GM13977 (cell line): ENCODE results near the gene METTL3.

Experiments
- DNase-seq: peaks from one replicate; pipeline ENCODE4 v3.0.0; 2012; ENCODE audit warnings: low spot score
- in situ Hi-C: fragments of 300-500 bp; cut with MboI; formaldehyde crosslinking; loops from one replicate; pipeline ENCODE4 v1.12.0; 2022; ENCODE audit warnings: low sequenced_read_pairs, low pct_unique_long_range_greater_than_20kb, mixed read lengths, inconsistent platforms; ENCODE audit not compliant: unreplicated experiment
- TF ChIP-seq, protein P1 (sequence below): IDR thresholded peaks from 2 replicates; pipeline ENCODE4 v1.5.1; 2012; ENCODE audit warnings: mild to moderate bottlenecking, control low read depth; ENCODE audit not compliant: insufficient read depth; ENCODE audit errors: extremely low read depth, missing control alignments

METTL3 gene

DNA sequence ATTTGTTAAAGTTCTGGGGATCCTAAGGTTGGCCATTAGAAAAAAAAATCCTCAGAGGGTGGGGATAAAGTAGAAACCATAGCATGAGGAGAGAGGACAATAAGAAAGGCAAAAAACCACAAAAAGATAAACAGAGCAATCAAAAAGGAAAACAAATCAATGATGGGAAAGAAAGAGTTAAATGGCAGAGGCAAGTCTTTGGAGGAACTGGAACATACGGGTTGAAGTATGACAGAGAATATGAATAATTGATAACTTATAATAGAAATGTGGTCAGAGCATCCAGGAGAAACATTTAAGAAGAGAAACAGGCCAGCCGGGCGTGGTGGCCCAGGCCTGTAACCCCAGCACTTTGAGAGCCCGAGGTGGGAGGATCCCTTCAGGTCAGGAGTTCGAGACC lies 32.8 kb upstream of the METTL3 start:
- in situ Hi-C loops: no loop called here
- DNase-seq: no peak

GRCh38 chr14:21543521-21543960 lies 32.4 kb upstream of the METTL3 start:
- in situ Hi-C loops: no loop called here
- no peak for DNase-seq
- TF ChIP-seq, protein P1, sequence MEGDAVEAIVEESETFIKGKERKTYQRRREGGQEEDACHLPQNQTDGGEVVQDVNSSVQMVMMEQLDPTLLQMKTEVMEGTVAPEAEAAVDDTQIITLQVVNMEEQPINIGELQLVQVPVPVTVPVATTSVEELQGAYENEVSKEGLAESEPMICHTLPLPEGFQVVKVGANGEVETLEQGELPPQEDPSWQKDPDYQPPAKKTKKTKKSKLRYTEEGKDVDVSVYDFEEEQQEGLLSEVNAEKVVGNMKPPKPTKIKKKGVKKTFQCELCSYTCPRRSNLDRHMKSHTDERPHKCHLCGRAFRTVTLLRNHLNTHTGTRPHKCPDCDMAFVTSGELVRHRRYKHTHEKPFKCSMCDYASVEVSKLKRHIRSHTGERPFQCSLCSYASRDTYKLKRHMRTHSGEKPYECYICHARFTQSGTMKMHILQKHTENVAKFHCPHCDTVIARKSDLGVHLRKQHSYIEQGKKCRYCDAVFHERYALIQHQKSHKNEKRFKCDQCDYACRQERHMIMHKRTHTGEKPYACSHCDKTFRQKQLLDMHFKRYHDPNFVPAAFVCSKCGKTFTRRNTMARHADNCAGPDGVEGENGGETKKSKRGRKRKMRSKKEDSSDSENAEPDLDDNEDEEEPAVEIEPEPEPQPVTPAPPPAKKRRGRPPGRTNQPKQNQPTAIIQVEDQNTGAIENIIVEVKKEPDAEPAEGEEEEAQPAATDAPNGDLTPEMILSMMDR: no peak

More for the DNA sequence above, 32.8 kb upstream of the METTL3 start:
- TF ChIP-seq, protein P1: no peak

DNA sequence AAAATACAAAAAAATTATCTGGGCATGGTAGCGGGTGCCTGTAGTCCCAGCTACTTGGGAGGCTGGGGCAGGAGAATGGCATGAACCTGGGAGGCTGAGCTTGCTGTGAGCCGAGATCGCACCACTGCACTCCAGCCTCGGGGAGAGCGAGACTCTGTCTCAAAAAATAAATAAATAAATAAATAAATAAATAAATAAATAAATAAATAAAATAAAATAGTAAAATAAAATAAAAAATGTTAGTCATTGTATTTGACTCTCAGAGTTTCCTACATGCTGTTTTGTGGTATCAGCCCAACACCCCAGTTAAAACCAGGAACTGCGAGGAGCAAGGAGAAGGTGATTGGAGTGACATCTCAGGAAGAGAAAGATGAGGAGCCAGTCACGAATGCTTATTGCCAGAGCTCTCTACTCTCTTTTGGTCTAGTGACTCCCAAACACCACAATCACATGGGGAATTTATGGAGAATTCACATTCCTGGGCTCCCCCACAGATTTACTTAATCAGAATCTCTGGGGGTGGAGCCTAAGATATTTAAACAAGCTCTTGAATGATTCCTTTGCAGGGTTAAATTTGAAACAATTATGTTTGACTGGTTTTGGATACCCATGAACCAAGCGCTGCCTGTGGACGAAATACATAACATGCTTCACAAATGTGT lies 30.4 kb upstream of the METTL3 start:
- TF ChIP-seq, protein P1: no peak
- in situ Hi-C loops: no loop called here
- DNase-seq: no peak

- TF ChIP-seq, protein P1: no peak
- DNase-seq: no peak
- in situ Hi-C loops: no loop called here
Measured at GRCh38 chr14:21539189-21539940, 28.2 kb upstream of the METTL3 start.

DNA sequence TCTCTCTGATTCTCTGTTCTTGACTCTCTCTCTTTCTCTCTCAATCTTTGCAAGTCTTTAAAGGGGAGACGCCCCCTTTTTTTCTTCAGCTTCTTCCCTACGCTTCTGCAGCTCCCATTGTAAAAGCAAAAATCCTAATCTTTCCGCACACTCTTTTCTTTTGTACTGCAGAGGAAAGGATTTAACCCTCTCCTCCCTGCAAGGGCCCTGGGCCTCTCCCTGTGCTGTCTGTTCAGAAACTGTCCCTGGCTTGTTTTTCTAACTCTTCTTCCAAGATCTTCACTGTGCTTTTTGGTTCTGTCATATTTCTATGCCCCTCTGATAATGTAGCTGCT lies 25.9 kb upstream of the METTL3 start:
- TF ChIP-seq, protein P1: no peak
- in situ Hi-C loops: no loop called here
- no peak for DNase-seq

GRCh38 chr14:21536418-21537089 lies 25.4 kb upstream of the METTL3 start:
- in situ Hi-C loops: no loop called here
- TF ChIP-seq, protein P1: no peak
- DNase-seq: no peak
